ENCODE data around the gene PRDM16.

GRCh38 chr1:3463891-3464648, 395.1 kb downstream of the PRDM16 start:
- no peak for TF ChIP-seq CTCF (IDR thresholded peaks at IDR 0.05)
- TF ChIP-seq, protein P1, sequence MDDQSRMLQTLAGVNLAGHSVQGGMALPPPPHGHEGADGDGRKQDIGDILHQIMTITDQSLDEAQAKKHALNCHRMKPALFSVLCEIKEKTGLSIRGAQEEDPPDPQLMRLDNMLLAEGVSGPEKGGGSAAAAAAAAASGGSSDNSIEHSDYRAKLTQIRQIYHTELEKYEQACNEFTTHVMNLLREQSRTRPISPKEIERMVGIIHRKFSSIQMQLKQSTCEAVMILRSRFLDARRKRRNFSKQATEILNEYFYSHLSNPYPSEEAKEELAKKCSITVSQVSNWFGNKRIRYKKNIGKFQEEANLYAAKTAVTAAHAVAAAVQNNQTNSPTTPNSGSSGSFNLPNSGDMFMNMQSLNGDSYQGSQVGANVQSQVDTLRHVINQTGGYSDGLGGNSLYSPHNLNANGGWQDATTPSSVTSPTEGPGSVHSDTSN (IDR thresholded peaks at IDR 0.05): no peak
- TF ChIP-seq GABPA (IDR thresholded peaks at IDR 0.05; ENCODE audit: low read depth): no peak
- TF ChIP-seq, protein P2, sequence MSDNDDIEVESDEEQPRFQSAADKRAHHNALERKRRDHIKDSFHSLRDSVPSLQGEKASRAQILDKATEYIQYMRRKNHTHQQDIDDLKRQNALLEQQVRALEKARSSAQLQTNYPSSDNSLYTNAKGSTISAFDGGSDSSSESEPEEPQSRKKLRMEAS (IDR thresholded peaks at IDR 0.05; ENCODE audit: low read depth): no peak
- no peak for TF ChIP-seq RXRA (IDR thresholded peaks at IDR 0.05; ENCODE audit: borderline replicate concordance, low read depth)
- no peak for TF ChIP-seq JUND (IDR thresholded peaks at IDR 0.05)
- TF ChIP-seq, protein P3, sequence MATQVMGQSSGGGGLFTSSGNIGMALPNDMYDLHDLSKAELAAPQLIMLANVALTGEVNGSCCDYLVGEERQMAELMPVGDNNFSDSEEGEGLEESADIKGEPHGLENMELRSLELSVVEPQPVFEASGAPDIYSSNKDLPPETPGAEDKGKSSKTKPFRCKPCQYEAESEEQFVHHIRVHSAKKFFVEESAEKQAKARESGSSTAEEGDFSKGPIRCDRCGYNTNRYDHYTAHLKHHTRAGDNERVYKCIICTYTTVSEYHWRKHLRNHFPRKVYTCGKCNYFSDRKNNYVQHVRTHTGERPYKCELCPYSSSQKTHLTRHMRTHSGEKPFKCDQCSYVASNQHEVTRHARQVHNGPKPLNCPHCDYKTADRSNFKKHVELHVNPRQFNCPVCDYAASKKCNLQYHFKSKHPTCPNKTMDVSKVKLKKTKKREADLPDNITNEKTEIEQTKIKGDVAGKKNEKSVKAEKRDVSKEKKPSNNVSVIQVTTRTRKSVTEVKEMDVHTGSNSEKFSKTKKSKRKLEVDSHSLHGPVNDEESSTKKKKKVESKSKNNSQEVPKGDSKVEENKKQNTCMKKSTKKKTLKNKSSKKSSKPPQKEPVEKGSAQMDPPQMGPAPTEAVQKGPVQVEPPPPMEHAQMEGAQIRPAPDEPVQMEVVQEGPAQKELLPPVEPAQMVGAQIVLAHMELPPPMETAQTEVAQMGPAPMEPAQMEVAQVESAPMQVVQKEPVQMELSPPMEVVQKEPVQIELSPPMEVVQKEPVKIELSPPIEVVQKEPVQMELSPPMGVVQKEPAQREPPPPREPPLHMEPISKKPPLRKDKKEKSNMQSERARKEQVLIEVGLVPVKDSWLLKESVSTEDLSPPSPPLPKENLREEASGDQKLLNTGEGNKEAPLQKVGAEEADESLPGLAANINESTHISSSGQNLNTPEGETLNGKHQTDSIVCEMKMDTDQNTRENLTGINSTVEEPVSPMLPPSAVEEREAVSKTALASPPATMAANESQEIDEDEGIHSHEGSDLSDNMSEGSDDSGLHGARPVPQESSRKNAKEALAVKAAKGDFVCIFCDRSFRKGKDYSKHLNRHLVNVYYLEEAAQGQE (IDR thresholded peaks at IDR 0.05; ENCODE audit: low read depth, low read length): no peak
- TF ChIP-seq TCF12 (IDR thresholded peaks at IDR 0.05): no peak
- TF ChIP-seq TAF1 (IDR thresholded peaks at IDR 0.05; ENCODE audit: borderline replicate concordance, low read depth, low read length): no peak
- TF ChIP-seq POLR2AphosphoS5 (IDR thresholded peaks at IDR 0.05; ENCODE audit: low read depth, low read length): no peak
- TF ChIP-seq YY1 (IDR thresholded peaks at IDR 0.05; ENCODE audit: low read depth): no peak
- no peak for TF ChIP-seq FOXM1 (IDR thresholded peaks at IDR 0.05; ENCODE audit: low read depth)
- TF ChIP-seq ZBTB33 (IDR thresholded peaks at IDR 0.05; ENCODE audit: borderline replicate concordance, low read depth): no peak
- no peak for TF ChIP-seq FOSL2 (IDR thresholded peaks at IDR 0.05; ENCODE audit: borderline replicate concordance, low read depth)

Data from SK-N-SH (cell line).